HepG2 (cell line): ENCODE measurements around the gene CDC6. TPM values are rescaled to one million over a fixed set of nuclear protein-coding genes. Genes with fewer than 3 reads are reported as not detected.

Source experiments
- BHLHE40 ChIP-seq: IDR thresholded peaks from 2 replicates; pipeline ENCODE4 v1.6.1; 2011; ENCODE audit warnings: low read length, improper control_type of control experiment
- CCDC6 ChIP-seq: sonication (generic); formaldehyde crosslinking; IDR thresholded peaks from 2 replicates; pipeline ENCODE4 v1.8.1; 2022; ENCODE audit warnings: mild to moderate bottlenecking, missing genetic modification reagents, moderate library complexity
- DMTF1 ChIP-seq: sonication (generic); formaldehyde crosslinking; IDR thresholded peaks from 2 replicates; pipeline ENCODE4 v1.4.0; 2020; ENCODE audit warnings: mild to moderate bottlenecking, missing genetic modification reagents
- FOXO1 ChIP-seq: sonication (generic); formaldehyde crosslinking; IDR thresholded peaks from 2 replicates; pipeline ENCODE4 v1.4.0; 2020; ENCODE audit warnings: missing genetic modification reagents
- GPN1 ChIP-seq: sonication (generic); formaldehyde crosslinking; IDR thresholded peaks from 2 replicates; pipeline ENCODE4 v1.5.1; 2020; ENCODE audit warnings: missing genetic modification reagents, borderline replicate concordance
- HIVEP1 ChIP-seq: sonication (generic); formaldehyde crosslinking; IDR thresholded peaks from 2 replicates; pipeline ENCODE4 v1.4.0; 2020; ENCODE audit warnings: mild to moderate bottlenecking, missing genetic modification reagents
- KDM2A ChIP-seq: sonication (generic); formaldehyde crosslinking; IDR thresholded peaks from 2 replicates; pipeline ENCODE4 v1.4.0; 2020; ENCODE audit warnings: low read depth, missing genetic modification reagents, borderline replicate concordance
- KLF15 ChIP-seq: sonication (generic); formaldehyde crosslinking; IDR thresholded peaks from 2 replicates; pipeline ENCODE4 v1.8.1; 2023; ENCODE audit warnings: borderline replicate concordance, mild to moderate bottlenecking, inconsistent platforms, missing genetic modification reagents, mixed read lengths
- POGZ ChIP-seq: sonication (generic); formaldehyde crosslinking; IDR thresholded peaks from 2 replicates; pipeline ENCODE4 v1.4.0; 2020; ENCODE audit warnings: mild to moderate bottlenecking, missing genetic modification reagents
- SMAD3 ChIP-seq: sonication (generic); formaldehyde crosslinking; IDR thresholded peaks from 2 replicates; pipeline ENCODE4 v1.4.0; 2020; ENCODE audit warnings: missing genetic modification reagents
- SNAPC2 ChIP-seq: sonication (generic); formaldehyde crosslinking; IDR thresholded peaks from 2 replicates; pipeline ENCODE4 v1.8.1; 2022; ENCODE audit warnings: mild to moderate bottlenecking, missing genetic modification reagents
- TAF15 ChIP-seq: fragments of 200-400 bp; formaldehyde crosslinking; IDR thresholded peaks from one replicate; pipeline ENCODE4 v1.6.1; 2018; ENCODE audit warnings: mild to moderate bottlenecking, low read depth, low read length; ENCODE audit not compliant: poor library complexity, severe bottlenecking
- TGIF2 ChIP-seq: IDR thresholded peaks from 2 replicates; pipeline ENCODE4 v1.6.1; 2016; ENCODE audit warnings: control low read depth, missing compliant biosample characterization
- ZBTB42 ChIP-seq: sonication (generic); formaldehyde crosslinking; IDR thresholded peaks from 2 replicates; pipeline ENCODE4 v1.5.0; 2020; ENCODE audit warnings: mild to moderate bottlenecking, missing genetic modification reagents
- ZKSCAN8 ChIP-seq: IDR thresholded peaks from 2 replicates; pipeline ENCODE4 v1.6.1; 2016; ENCODE audit warnings: borderline replicate concordance, missing genetic modification reagents, missing compliant biosample characterization
- ZNF430 ChIP-seq: sonication (generic); formaldehyde crosslinking; IDR thresholded peaks from 2 replicates; pipeline ENCODE4 v1.9.0; 2021; ENCODE audit warnings: mild to moderate bottlenecking, missing genetic modification reagents
- ZNF552 ChIP-seq: sonication (generic); formaldehyde crosslinking; IDR thresholded peaks from 2 replicates; pipeline ENCODE4 v1.9.0; 2022; ENCODE audit warnings: missing genetic modification reagents, mild to moderate bottlenecking, borderline replicate concordance
- ZNF614 ChIP-seq: IDR thresholded peaks from 2 replicates; pipeline ENCODE4 v1.6.1; 2018; ENCODE audit warnings: missing biosample characterization, missing genetic modification reagents, inconsistent platforms, borderline replicate concordance
- polyA plus RNA-seq, 8 experiments: library from polyadenylated mRNA; depleted of rRNA in 3 of 8; stranded (reverse) in 7 of 8; unstranded in 1 of 8; fragments of >200 nt; fragmentation: Illumina TruSeq in 4 of 8; extraction: Trizol in 4 of 8; gene quantifications; 2 replicates each; pipeline versions ENCODE4 v1.2.1 to v1.2.3, GENCODE V29; 2011 to 2016; ENCODE audit warnings: low read depth in 4 of 8, missing spikeins in 1 of 8, mixed read lengths in 1 of 8; ENCODE audit not compliant: insufficient read depth in 1 of 8
- total RNA-seq, 5 experiments: library from RNA; depleted of rRNA; stranded (reverse); fragments of >200 nt; fragmentation: Illumina TruSeq; extraction: Trizol; gene quantifications; 2 replicates each; pipeline ENCODE4 v1.2.3, GENCODE V29; 2016; ENCODE audit warnings: low read depth in 1 of 5
- TF ChIP-seq, protein P1 (sequence below): IDR thresholded peaks from 2 replicates; pipeline ENCODE4 v1.6.1; 2016; ENCODE audit warnings: low read depth, borderline replicate concordance
- TF ChIP-seq, protein P2 (sequence below): sonication (generic); formaldehyde crosslinking; conservative IDR thresholded peaks from 2 replicates; pipeline ENCODE4 v1.4.0; 2020; ENCODE audit warnings: missing genetic modification reagents
- TF ChIP-seq, protein P3 (sequence below): sonication (generic); formaldehyde crosslinking; IDR thresholded peaks from 2 replicates; pipeline ENCODE4 v1.4.0; 2020; ENCODE audit warnings: missing genetic modification reagents
- TF ChIP-seq, protein P4 (sequence below), 2 experiments: sonication (generic) in 1 of 2; formaldehyde crosslinking in 1 of 2; IDR thresholded peaks; 2 replicates each; pipeline versions ENCODE4 v1.4.0 to v1.6.1; 2018 to 2020; ENCODE audit warnings: missing genetic modification reagents in 2 of 2, borderline replicate concordance in 1 of 2, low read depth in 1 of 2, mild to moderate bottlenecking in 1 of 2, missing biosample characterization in 1 of 2

CDC6 gene
- total and polyA plus RNA-seq, 2 of the 13 experiments (the other 11 are each of a cell fraction or from before 2014, with no cell fraction given): 17.4 to 114 TPM

GRCh38 chr17:40309031-40309948 is 21.6 kb downstream of the CDC6 start, which contains the start of gene RARA (continued):
- TF ChIP-seq ZKSCAN8 (CRISPR knock-in tag) (no peak), DMTF1 (no peak), FOXO1 (CRISPR knock-in tag) (no peak), SNAPC2 (no peak), BHLHE40 (peak; percentile 27; the same call in 1 of the 2 replicates), SMAD3 (peak; percentile 40; the same call in 1 of the 2 replicates), KDM2A (CRISPR knock-in tag) (peak; percentile 90), KLF15 (no peak), ZNF552 (CRISPR knock-in tag) (0 out of 2 replicates have a peak, but pooled peaks have one; percentile 49), TAF15 (no peak), CCDC6 (CRISPR knock-in tag) (peak; percentile 49; the same call in 1 of the 2 replicates), POGZ (CRISPR knock-in tag) (0 out of 2 replicates have a peak, but pooled peaks have one; percentile 46), HIVEP1 (peak; percentile 99), GPN1 (CRISPR knock-in tag) (no peak), TGIF2 (CRISPR knock-in tag) (peak; percentile 73; the same call in 1 of the 2 replicates), ZBTB42 (CRISPR knock-in tag) (peak; percentile 63; the same call in 1 of the 2 replicates), ZNF614 (no peak; the same call in 1 of the 2 replicates), ZNF430 (CRISPR knock-in tag) (0 out of 2 replicates have a peak, but pooled peaks have one; percentile 74)
- TF ChIP-seq, protein P1, sequence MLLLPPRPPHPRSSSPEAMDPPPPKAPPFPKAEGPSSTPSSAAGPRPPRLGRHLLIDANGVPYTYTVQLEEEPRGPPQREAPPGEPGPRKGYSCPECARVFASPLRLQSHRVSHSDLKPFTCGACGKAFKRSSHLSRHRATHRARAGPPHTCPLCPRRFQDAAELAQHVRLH (CRISPR knock-in tag): 0 out of 2 replicates have a peak, but pooled peaks have one; percentile 18
- TF ChIP-seq, protein P2, sequence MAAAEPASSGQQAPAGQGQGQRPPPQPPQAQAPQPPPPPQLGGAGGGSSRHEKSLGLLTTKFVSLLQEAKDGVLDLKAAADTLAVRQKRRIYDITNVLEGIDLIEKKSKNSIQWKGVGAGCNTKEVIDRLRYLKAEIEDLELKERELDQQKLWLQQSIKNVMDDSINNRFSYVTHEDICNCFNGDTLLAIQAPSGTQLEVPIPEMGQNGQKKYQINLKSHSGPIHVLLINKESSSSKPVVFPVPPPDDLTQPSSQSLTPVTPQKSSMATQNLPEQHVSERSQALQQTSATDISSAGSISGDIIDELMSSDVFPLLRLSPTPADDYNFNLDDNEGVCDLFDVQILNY (CRISPR knock-in tag): no peak
- TF ChIP-seq, protein P3, sequence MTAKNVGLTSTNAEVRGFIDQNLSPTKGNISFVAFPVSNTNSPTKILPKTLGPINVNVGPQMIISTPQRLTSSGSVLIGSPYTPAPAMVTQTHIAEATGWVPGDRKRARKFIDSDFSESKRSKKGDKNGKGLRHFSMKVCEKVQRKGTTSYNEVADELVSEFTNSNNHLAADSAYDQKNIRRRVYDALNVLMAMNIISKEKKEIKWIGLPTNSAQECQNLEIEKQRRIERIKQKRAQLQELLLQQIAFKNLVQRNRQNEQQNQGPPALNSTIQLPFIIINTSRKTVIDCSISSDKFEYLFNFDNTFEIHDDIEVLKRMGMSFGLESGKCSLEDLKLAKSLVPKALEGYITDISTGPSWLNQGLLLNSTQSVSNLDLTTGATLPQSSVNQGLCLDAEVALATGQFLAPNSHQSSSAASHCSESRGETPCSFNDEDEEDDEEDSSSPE (CRISPR knock-in tag): 0 out of 2 replicates have a peak, but pooled peaks have one; percentile 13
- TF ChIP-seq, protein P4, sequence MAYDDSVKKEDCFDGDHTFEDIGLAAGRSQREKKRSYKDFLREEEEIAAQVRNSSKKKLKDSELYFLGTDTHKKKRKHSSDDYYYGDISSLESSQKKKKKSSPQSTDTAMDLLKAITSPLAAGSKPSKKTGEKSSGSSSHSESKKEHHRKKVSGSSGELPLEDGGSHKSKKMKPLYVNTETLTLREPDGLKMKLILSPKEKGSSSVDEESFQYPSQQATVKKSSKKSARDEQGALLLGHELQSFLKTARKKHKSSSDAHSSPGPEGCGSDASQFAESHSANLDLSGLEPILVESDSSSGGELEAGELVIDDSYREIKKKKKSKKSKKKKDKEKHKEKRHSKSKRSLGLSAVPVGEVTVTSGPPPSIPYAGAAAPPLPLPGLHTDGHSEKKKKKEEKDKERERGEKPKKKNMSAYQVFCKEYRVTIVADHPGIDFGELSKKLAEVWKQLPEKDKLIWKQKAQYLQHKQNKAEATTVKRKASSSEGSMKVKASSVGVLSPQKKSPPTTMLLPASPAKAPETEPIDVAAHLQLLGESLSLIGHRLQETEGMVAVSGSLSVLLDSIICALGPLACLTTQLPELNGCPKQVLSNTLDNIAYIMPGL (CRISPR knock-in tag; IDR thresholded peaks at IDR 0.05; ENCODE audit: borderline replicate concordance in 1 of 2, low read depth in 1 of 2): peak in 1 of 2 experiments; percentile 53; a peak in 2 of 4 replicates
